HG03558 (cell line): Measurements from ENCODE around the gene DUSP16.
A peak's percentile ranks its signal among the peaks of the same experiment; 100 is the strongest.
"Not testable (repeated sequence)": the region's sequence is repeated elsewhere in the genome, so short reads cannot be mapped to it uniquely, and the experiment has no call there.

Source experiments
- ATAC-seq: cut with Tn5 transposase; IDR thresholded peaks from one replicate; pipeline ENCODE4 v1.9.1; 2021; ENCODE audit warnings: moderate number of reproducible peaks; ENCODE audit not compliant: unreplicated experiment; ENCODE audit errors: extremely low read depth

Gene DUSP16

DNA sequence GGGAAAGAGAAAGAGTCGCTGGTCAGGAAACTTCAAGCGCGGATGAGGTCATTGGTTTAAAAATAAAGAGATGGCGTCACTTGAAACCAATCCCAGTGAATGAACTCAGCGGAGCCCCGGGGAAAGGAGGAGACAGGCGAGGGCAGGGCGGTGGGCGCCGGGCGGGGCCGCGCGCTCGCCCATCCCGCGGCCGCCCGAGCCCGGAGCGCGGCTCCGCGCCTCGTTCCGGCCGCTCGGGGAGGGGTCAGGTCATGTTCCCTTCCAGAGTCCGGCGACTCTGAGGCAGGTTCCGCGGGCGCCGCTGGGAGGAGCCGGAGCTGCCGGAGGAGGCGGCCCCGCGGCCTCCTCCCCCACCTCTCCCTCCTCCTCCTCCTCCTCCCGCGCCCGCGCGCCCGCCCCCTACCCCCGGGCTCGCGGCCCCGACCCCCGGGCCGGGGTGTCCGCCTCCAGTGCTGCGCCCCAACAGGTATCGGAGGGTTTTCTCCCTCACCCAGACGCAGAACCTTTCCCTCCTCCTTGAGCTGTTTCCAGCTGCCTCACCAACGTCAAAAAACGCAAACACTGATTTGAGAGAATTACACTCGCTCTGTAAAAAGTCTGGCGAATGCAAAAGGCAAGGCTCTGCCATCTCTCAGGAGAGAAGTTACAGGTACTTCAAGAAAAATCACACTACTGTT, at the start of gene DUSP16:
TSS of gene DUSP16 (minus strand) at position 279 of the 677 bp plus-strand sequence. CDS start 41,765 bp downstream, outside the sequence.
- peak; percentile 54 for ATAC-seq

- no peak for ATAC-seq
Measured at GRCh38 chr12:12612358-12612757, 49.7 kb upstream of the DUSP16 start.

GRCh38 chr12:12611512-12612306, 49.0 kb upstream of the DUSP16 start, which contains the start of gene CREBL2:
Gene CREBL2, plus strand, starts transcription at chr12:12611876. Its CDS starts 297 bp downstream, at chr12:12612173.
- ATAC-seq: peak; percentile 37

DNA sequence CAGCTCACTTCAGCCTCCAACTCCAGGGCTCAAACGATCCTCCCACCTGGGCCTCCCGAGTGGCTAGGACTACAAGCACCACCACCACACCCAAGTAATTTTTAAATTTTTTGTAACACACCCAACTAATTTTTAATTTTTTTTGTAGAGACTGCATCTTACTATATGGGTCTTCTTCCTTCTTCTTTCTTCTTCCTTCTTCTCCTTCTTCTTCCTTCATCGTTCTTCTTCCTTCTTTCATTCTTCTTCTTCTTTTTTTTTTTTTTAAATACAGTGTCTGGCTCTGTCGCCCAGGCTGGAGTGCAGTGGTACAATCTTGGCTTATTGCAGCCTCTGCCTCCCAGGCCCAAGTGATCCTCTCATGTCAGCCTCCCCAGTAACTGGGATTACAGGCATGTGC, 48.0 kb upstream of the DUSP16 start:
- no peak for ATAC-seq

GRCh38 chr12:12609692-12610091, 47.0 kb upstream of the DUSP16 start:
- ATAC-seq: no peak

DNA sequence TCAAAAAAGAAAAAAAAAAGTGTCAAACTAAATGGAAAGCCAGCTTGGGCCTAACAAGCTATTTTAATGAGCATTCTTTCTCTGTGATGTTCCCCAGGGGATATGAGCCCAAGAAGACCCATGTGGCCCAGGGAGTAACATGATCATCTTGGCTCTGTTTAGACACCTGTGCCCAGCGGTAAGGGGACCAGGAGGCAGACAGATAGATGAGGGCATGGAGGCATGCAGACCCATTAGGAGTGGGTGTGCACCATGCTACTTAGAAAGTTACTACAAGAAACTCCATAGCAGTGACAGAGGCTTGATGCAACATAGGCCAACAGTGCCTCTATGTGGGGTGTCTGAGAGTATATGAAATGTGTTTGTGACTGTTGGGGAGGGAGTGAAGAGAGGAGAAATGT, 45.9 kb upstream of the DUSP16 start:
- no peak for ATAC-seq

GRCh38 chr12:12606781-12607589, 44.3 kb upstream of the DUSP16 start:
- ATAC-seq: no peak

DNA sequence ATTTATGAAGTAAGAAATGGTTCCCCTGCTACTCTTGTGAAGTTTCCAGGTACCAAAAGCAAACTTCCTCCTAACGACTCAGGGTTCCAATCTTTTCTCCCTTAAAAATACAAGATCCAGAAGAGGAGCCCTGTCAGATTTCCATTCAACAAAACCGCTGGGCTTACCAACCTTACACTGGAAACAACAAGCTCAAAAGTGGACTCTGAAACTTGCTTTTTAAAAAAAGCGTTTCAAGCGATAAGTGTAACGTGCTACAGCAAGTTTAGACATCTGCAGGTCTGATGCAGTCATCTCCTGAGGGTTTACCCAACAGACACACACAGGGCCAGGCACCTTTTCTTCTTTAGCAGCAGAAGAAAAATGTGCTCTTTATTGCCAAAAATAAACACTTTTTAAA, 42.1 kb upstream of the DUSP16 start:
- no peak for ATAC-seq

- ATAC-seq: no peak
Measured at GRCh38 chr12:12600659-12601058, 38.0 kb upstream of the DUSP16 start.

- ATAC-seq: no peak
Measured at GRCh38 chr12:12599750-12600643, 37.3 kb upstream of the DUSP16 start.

DNA sequence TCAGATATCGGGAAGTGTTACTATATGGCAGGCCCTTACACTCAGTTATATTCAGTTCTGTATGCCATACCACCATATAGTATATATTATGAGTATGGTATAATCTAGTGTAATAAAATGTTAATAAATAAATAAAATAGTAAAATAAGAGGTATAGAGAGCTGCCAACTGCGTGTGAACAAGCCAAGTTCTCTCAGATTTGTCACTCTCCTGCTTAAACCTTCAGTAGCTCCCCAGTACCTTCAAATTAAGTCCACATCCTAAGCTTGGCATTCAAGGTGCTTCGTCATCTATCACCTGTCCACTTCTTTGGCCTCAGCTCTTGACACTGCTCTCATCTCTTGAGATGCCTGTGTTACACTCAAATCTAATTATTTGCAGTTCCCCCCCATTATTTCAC, 36.2 kb upstream of the DUSP16 start:
- ATAC-seq: no peak

DNA sequence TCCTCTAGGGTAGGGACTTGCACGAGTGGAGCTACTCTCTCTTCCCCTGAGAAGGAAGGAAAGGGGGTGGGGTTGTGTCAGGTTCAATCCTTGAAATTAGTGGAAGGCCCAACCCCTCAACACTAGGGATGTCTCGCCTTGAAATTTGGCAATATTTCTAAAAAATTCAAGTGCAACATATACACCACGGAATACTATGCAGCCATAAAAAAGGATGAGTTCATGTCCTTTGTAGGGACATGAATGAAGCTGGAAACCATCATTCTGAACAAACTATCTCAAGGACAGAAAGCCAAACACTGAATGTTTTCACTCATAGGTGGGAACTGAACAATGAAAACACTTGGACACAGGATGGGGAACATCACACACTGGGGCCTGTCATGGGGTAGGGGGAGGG, 33.9 kb upstream of the DUSP16 start:
- not testable (repeated sequence) for ATAC-seq

DNA sequence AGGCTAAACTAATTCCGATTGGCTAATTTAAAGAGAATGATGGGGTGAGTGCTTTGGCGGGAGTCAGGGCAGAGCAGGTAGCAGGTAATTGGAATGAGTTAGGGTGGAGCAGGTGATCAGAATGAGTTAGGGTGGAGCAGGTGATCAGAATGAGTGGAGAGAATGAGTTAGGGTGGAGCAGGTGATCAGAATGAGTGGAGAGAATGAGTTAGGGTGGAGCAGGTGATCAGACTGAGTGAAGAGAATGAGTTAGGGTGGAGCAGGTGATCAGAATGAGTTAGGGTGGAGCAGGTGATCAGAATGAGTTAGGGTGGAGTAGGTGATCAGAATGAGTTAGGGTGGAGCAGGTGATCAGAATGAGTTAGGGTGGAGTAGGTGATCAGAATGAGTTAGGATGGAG, 33.3 kb upstream of the DUSP16 start:
- ATAC-seq: not testable (repeated sequence)

DNA sequence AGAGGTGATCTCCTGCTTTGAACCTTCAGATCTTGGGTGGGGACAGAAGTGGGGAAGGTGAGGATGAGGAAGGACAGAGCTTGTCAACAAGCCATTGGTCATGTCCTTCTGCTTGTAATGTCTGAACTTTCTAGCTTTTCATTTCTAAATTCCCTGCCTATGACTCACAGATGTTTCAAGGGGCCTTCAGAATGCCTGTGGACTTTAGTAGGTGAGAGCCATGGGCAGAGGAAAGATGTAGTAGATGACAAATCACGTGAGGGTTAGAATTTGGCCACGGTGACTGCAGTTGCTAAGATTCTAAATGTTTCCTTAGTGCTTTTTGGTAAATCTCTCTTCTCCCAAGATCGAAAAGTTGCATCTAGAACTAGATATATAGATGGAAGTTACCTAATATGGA, 30.3 kb upstream of the DUSP16 start:
- no peak for ATAC-seq

- no peak for ATAC-seq
Measured at GRCh38 chr12:12590961-12591360, 28.3 kb upstream of the DUSP16 start.

- ATAC-seq: not testable (repeated sequence)
Measured at GRCh38 chr12:12588436-12588835, 25.8 kb upstream of the DUSP16 start.

DNA sequence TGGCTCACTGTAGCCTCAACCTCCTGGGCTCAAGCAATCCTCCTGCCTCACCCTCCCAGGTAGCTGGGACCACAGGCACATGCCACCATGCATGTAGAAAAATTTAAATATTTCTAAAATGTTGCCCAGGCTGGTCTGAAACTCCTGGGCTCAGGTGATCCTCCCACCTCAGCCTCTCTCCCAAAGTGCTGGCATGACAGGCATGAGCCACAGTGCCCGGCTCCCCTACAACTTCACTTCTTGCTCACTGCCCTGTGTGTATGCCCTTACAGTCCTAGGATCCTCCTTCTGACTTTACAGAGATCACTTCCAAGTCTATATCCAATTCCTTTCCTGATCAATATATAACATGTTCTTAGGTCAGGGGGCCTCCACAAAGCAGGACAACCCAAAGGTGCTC, 25.2 kb upstream of the DUSP16 start:
- ATAC-seq: no peak

DNA sequence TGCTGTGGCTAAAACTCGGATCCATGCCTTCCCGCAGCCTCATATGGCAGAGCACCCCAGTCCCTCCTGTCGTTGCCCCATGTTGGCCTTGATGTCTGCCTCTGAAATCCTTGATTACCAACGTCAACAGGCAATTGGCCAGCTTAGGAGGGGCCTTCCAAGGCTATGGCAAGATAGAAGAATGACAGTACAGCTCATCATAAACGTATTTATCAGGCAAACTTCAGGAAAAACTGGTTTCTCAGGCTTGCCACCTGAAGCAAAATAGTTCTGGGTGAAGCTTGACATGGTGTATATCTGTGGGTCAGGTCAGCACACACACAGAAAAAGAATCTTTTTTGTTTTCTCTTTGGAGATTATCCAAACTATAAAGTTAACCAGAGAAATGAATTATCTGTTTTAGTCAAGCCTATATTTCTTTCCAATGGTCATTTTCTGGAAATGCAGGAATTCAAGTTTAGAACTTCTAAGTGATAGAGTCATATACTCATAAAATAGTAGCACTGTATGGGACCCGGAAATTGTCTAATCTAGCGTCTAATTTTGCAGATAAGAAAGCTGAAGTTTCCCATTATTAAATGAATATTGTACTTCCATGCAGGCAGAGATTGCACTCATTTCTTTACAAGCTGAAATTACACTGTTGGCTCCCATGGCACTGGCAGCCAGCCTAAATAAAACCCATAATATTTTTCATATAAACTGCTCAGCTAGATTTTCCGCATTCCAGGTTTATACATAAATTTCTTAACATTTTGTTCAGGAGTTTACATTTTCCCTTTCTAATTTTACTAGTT, 24.4 kb upstream of the DUSP16 start:
- ATAC-seq: no peak
